Ovary (tissue), 9 donors: Measurements from ENCODE around the gene DNAJC12. TPM values are rescaled to one million over a fixed set of nuclear protein-coding genes. Genes with fewer than 3 reads are reported as not detected.

ENCODE experiments used
- DNase-seq, 5 donors: peaks; one replicate each; pipeline ENCODE4 v3.0.0-alpha.2; 2019 to 2020
- H3K27ac ChIP-seq, 2 donors: fragments of 200-600 bp; one replicate each; pipeline versions ENCODE4 v1.5.1 to v1.8.0; 2019 to 2022
- H3K27me3 ChIP-seq: fragments of 200-600 bp; one replicate; pipeline ENCODE4 v1.8.0; 2022
- H3K36me3 ChIP-seq: fragments of 200-600 bp; sonication (generic); one replicate; pipeline ENCODE4 v1.5.1; 2019
- H3K4me1 ChIP-seq: one replicate; pipeline ENCODE4 v1.8.1; 2013; ENCODE audit warnings: mild to moderate bottlenecking, moderate library complexity; ENCODE audit not compliant: insufficient read depth
- H3K4me3 ChIP-seq: fragments of 200-600 bp; sonication (generic); one replicate; pipeline ENCODE4 v1.5.1; 2017
- H3K9me3 ChIP-seq, 2 donors: fragments of 200-600 bp in 1 of 2; sonication (generic) in 1 of 2; one replicate each; pipeline versions ENCODE4 v1.5.1 to v1.8.1; 2013 to 2019; ENCODE audit warnings: mild to moderate bottlenecking in 1 of 2, moderate library complexity in 1 of 2
- CTCF ChIP-seq, 3 donors: fragments of 450-650 bp in 2 of 3; fragments of 200-600 bp in 1 of 3; IDR thresholded peaks; one replicate each; pipeline versions ENCODE4 v1.5.1 to v1.8.0; 2016 to 2022; ENCODE audit warnings: antibody characterized with exemption in 3 of 3, mild to moderate bottlenecking in 1 of 3
- EP300 ChIP-seq: sonication (generic); formaldehyde crosslinking; IDR thresholded peaks from one replicate; pipeline ENCODE4 v1.6.1; 2017; ENCODE audit warnings: antibody characterized with exemption
- POLR2A ChIP-seq: fragments of 450-650 bp; IDR thresholded peaks from one replicate; pipeline ENCODE4 v1.6.1; 2017; ENCODE audit warnings: antibody characterized with exemption, mild to moderate bottlenecking, moderate library complexity
- WGBS, 3 donors: extraction: QIAGEN DNeasy Blood & Tissue Kit in 1 of 3; methylation state at CpG; one replicate each; pipeline versions ENCODE4 v1.1.5 to v1.1.7; 2013 to 2017; 5-methylcytosine and 5-hydroxymethylcytosine counted together
- intact Hi-C, 4 donors: fragments of 100-400 bp; cut with DNase I; formaldehyde crosslinking; loops; one replicate each; pipeline versions ENCODE4 v1.11.0 to v1.15.1; 2022 to 2023
- polyA plus RNA-seq, 2 donors: library from polyadenylated mRNA; stranded (reverse); fragments of 200-250 nt in 1 of 2; fragments of 350-450 nt in 1 of 2; fragmentation: Illumina TruSeq in 1 of 2; extraction: RNeasy Lipid Tissue Mini Kit (QIAGEN cat#74804) in 1 of 2; gene quantifications; one replicate each; pipeline ENCODE4 v1.2.3, GENCODE V29; 2013 to 2014
- total RNA-seq, 7 donors: library from RNA; depleted of rRNA in 2 of 7; stranded (reverse); fragments of >200 nt in 2 of 7; fragmentation: NEBNext Ultra II Directional in 3 of 7; extraction: Animal tissue kit (Norgen Biotek cat#: 25700) in 3 of 7; gene quantifications; one replicate each; pipeline versions ENCODE4 v1.1.0 to v1.2.4, GENCODE V29; 2016 to 2023
- donor health status: DM: no; HTN: no; CAD: no; lungs with moderate emphysema.
- donor health status: DM: no; HTN: no; CAD: no.
- donor health status: Bipolar disorder and iron deficiency.
- donor health status: DM: yes; HTN: yes; CAD: no.
- donor health status: DM: no; HTN: no; CAD: no.
- donor health status: DM: yes; HTN: yes; CAD: no.

DNAJC12 gene
- total and polyA plus RNA-seq, 9 donors, result 8.3 to 17.5 (median 11.2) TPM

- no peaks in the 10 kb centered on the region for H3K27me3 ChIP-seq
- intact Hi-C loops, result loop anchor here in 3 of 4 donors (5.0 to 10.0 kb wide), 3 partner anchors 296 to 466 kb away; no protein-coding TSS in a partner anchor
- no peak overlapping the region for H3K27ac ChIP-seq
- H3K9me3 ChIP-seq, result no peaks in the 10 kb centered on the region
- peaks cover 1% of the 10 kb centered on the region for H3K4me1 ChIP-seq
- no peak overlapping the region for H3K4me3 ChIP-seq
- TF ChIP-seq CTCF (IDR thresholded peaks at IDR 0.05), result no peak
- no peak for TF ChIP-seq EP300
- TF ChIP-seq POLR2A, result no peak
- DNase-seq, result no peak
- no peaks in the 10 kb centered on the region for H3K36me3 ChIP-seq
- WGBS, 3 donors, result 90 to 97% (median 95%) methylated on average over 2 of the region's 2 CpGs
These were observed 21.0 kb upstream of the DNAJC12 start for GRCh38 chr10:67858971-67859370.

GRCh38 chr10:67853512-67853911 lies 15.5 kb upstream of the DNAJC12 start:
- Histone ChIP-seq H3K27me3 (no peaks in the 10 kb centered on the region), H3K4me3 (no peak overlapping the region), H3K36me3 (no peaks in the 10 kb centered on the region), H3K27ac (no peak overlapping the region), H3K4me1 (peaks cover 1% of the 10 kb centered on the region), H3K9me3 (no peaks in the 10 kb centered on the region)
- DNase-seq, result no peak
- TF ChIP-seq POLR2A (no peak), CTCF (IDR thresholded peaks at IDR 0.05) (no peak), EP300 (no peak)
- WGBS, 3 donors, result 70 to 76% (median 73%) methylated on average over 3 of the region's 3 CpGs
- intact Hi-C loops, result loop anchor here in 2 of 4 donors (10.0 kb wide), 2 partner anchors 301 to 471 kb away; no protein-coding TSS in a partner anchor

- no peak for DNase-seq
- intact Hi-C loops, result loop anchor here in 2 of 4 donors (10.0 kb wide), 2 partner anchors 302 to 472 kb away; no protein-coding TSS in a partner anchor
- H3K27ac ChIP-seq, result no peak overlapping the region
- no peaks in the 10 kb centered on the region for H3K9me3 ChIP-seq
- no peak for TF ChIP-seq POLR2A
- no peak for TF ChIP-seq EP300
- TF ChIP-seq CTCF (IDR thresholded peaks at IDR 0.05), result no peak
- no peak overlapping the region for H3K4me3 ChIP-seq
- 64 to 70% (median 70%) methylated on average over 5 of the region's 5 CpGs for WGBS, 3 donors
- H3K36me3 ChIP-seq, result no peaks in the 10 kb centered on the region
- H3K27me3 ChIP-seq, result no peaks in the 10 kb centered on the region
- H3K4me1 ChIP-seq, result peaks cover 1% of the 10 kb centered on the region
These were observed 14.8 kb upstream of the DNAJC12 start for GRCh38 chr10:67852761-67853160.

- no peaks in the 10 kb centered on the region for H3K27me3 ChIP-seq
- intact Hi-C loops, result loop anchor here in 2 of 4 donors (10.0 kb wide), 2 partner anchors 304 to 474 kb away; no protein-coding TSS in a partner anchor
- H3K4me3 ChIP-seq, result no peak overlapping the region
- no peak overlapping the region for H3K27ac ChIP-seq
- H3K4me1 ChIP-seq, result peaks cover 1% of the 10 kb centered on the region
- no peak for TF ChIP-seq CTCF (IDR thresholded peaks at IDR 0.05)
- TF ChIP-seq EP300, result no peak
- TF ChIP-seq POLR2A, result no peak
- no peaks in the 10 kb centered on the region for H3K36me3 ChIP-seq
- 55 to 62% (median 59%) methylated on average over 2 of the region's 2 CpGs for WGBS, 3 donors
- DNase-seq, result no peak
- H3K9me3 ChIP-seq, result no peaks in the 10 kb centered on the region
These were observed 13.2 kb upstream of the DNAJC12 start for GRCh38 chr10:67851186-67851585.
